Astrocyte of the cerebellum (primary cell): ENCODE data around the gene YIF1B.

Source experiments
- DNase-seq: peaks from one replicate; pipeline ENCODE4 v3.0.0-alpha.2; 2011; ENCODE audit warnings: low read depth
- H3K4me3 ChIP-seq: 2 replicates; pipeline ENCODE4 v1.5.1; 2011; ENCODE audit warnings: mild to moderate bottlenecking, low read depth, low read length, moderate library complexity
- CTCF ChIP-seq: IDR thresholded peaks from 2 replicates; pipeline ENCODE4 v1.5.1; 2012; ENCODE audit warnings: low read length, low read depth, moderate library complexity, mild to moderate bottlenecking; ENCODE audit errors: missing control alignments
- in situ Hi-C: cut with HindIII; loops from 2 replicates; pipeline ENCODE4 v1.10.0; 2017; ENCODE audit warnings: low sequenced_read_pairs

Gene YIF1B

GRCh38 chr19:38277549-38277948 lies 38.2 kb downstream of the YIF1B start:
- no peak for TF ChIP-seq CTCF
- DNase-seq, result no peak
- in situ Hi-C loops, result no loop called here
- no peak overlapping the region for H3K4me3 ChIP-seq

- no peak for TF ChIP-seq CTCF
- H3K4me3 ChIP-seq, result no peak overlapping the region
- in situ Hi-C loops, result no loop called here
- no peak for DNase-seq
These were observed 38.7 kb downstream of the YIF1B start for GRCh38 chr19:38276942-38277517.

GRCh38 chr19:38274739-38275138 lies 41.0 kb downstream of the YIF1B start:
- in situ Hi-C loops, result no loop called here
- no peak for TF ChIP-seq CTCF
- DNase-seq, result no peak
- no peak overlapping the region for H3K4me3 ChIP-seq

- TF ChIP-seq CTCF, result no peak
- in situ Hi-C loops, result no loop called here
- no peak overlapping the region for H3K4me3 ChIP-seq
- no peak for DNase-seq
These were observed 42.2 kb downstream of the YIF1B start for GRCh38 chr19:38273499-38273898.

- no peak overlapping the region for H3K4me3 ChIP-seq
- DNase-seq, result peak; percentile 34
- no peak for TF ChIP-seq CTCF
- in situ Hi-C loops, result no loop called here
These were observed 45.1 kb downstream of the YIF1B start for GRCh38 chr19:38270587-38271167.

- in situ Hi-C loops, result no loop called here
- no peak for TF ChIP-seq CTCF
- H3K4me3 ChIP-seq, result no peak overlapping the region
- no peak for DNase-seq
These were observed 47.2 kb downstream of the YIF1B start for GRCh38 chr19:38268539-38268938.
